Central memory CD4-positive, alpha-beta T cell (primary cell): ENCODE results near the gene YIF1A.
"Not testable (repeated sequence)": the region's sequence is repeated elsewhere in the genome, so short reads cannot be mapped to it uniquely, and the experiment has no call there.

ENCODE experiments used
- DNase-seq: peaks from one replicate; pipeline ENCODE4 v3.0.0; 2022

YIF1A gene

DNA sequence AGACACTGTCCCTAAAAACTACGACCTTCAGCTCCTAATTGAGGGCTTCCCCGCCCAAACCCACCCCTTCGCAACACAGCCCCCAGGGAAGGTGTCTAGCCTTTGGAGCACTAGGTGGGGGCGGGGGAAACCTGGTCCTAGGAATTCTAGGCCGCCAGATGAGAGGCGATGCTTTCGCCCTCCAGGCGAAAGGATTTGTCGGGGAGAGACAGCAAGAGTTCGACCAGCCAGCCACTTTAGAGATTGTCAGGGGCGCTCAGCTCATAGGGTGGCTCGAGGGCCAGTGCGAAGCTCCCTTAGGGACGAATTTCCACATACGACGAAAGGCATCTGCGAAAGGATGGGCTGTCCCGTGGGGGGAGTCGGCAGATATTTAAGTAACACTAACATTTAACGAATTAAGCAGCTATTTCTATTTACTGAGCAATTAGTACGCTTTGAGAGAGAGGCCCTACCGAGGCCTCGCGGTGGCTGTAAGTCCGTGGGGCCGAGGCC is 22.6 kb upstream of the YIF1A start:
- DNase-seq: no peak

DNA sequence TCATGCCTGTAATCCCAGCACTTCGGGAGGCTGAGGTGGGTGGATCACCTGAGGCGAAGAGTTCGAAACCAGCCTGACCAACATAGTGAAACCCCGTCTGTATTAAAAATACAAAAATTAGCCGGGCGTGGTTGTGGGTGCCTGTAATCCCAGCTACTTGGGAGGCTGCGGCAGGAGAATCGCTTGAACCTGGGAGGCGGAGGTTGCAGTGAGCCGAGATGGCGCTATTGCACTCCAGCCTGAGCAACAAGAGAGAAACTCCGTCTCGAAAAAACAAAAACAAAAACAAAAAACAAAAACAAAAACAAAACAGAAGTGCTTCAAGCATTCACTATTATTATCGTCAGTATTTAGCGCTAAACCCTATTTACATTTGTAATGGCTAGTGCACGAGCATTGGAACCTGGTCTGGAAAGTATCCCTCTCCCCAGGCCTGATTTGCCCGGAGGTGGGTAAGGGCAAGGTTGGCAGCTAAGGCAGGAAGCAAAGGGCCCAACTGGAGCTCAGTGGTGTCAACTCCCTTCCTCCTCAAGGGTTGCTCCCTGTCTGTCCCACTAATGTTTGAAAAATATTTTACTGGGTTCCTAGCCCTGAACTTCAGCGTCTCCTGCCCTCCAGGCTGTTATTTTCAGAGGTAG is 22.0 kb upstream of the YIF1A start:
- DNase-seq: not testable (repeated sequence)

DNA sequence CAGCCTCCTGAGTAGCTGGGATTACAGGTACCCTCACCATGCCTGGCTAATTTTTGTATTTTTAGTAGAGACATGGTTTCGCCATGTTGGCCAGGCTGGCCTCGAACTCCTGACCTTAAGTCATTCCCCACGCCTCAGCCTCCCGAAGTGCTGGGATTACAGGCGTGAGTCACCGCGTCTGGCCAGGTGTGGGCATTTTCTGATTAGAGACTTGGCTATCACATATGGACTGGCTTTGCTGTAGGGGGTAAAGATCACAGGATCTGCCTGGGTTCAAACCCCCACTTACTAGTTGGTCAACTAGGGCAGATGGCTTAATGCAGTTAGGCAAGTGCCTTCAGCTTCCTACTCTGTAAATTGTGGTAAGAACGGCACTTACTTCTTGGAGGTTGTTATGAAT is 21.4 kb upstream of the YIF1A start:
- DNase-seq: no peak

DNA sequence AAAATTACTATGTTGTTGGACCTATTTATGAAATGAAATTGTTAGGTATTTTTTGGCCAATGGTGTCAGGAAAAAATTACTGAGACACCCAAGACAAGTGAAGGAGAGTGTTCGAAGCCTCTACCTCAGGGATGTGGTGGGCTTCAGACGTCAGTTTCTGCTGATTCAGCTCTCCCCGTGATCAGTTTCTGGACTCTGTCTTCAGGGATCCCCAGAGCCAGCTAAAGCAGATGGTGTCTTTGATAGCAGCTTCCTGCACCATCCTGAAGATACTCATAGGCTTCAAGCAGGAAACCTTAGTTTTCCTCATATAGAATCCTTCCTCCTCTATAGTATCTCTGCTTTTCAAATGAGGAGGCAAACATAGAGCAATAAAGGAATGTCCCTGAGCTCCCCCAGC is 20.5 kb upstream of the YIF1A start:
- DNase-seq: no peak

DNA sequence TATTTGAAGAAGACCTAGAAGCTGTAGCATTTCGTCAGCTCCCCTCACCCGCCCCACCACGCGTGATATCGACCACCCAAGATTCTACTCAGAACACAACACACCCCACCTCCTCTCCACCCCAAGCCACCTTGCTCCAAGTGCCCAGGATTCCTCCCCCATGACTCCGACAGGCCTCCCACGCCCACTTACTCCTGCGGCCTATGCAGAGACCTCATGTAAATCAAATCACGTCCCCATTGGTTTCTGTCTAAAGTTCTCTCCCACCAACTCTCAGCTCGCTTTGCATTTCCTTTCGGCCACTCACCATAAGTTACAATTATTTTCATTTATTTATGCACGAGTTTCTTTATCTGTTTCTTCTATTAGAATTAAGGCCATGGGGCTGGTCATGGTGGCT is 13.7 kb upstream of the YIF1A start:
- DNase-seq: no peak

DNA sequence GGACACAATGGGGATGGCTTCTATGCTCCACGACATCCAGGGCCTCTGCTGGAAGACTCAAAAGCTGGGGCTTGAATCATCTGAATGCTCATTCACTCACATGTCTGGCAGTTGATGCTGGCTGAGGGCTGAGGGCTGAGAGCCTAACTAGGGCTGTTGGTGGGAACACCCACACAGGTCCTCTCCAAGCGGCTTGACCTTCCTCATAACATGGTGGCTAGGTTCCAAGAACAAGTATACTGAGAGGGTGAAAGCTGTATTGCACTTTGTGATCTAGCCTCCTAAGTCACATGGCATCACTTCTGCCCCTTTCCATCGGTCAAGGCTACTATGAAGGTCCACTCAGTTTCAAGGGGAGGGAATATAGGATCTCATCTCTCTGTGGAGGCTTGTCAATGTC is 10.2 kb upstream of the YIF1A start:
- no peak for DNase-seq

DNA sequence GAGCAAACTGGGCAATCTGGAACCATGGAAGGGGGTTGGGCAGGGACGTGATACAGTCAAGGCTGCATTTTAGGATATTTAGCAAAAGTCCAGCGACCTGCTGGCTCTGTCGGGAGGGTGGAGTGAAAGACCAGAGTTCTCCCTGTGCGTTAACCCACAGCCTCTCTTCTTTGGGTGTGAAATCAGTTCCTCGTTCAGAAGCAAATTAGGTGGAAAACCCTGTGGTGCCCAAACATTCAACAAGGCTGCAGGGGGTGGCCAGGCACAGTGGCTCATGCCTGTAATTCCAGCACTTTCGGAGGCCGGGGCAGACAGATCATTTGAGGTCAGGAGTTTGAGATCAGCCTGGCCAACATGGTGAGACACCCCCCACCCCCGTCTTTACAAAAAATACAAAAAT is 8.7 kb upstream of the YIF1A start:
- DNase-seq: no peak

DNA sequence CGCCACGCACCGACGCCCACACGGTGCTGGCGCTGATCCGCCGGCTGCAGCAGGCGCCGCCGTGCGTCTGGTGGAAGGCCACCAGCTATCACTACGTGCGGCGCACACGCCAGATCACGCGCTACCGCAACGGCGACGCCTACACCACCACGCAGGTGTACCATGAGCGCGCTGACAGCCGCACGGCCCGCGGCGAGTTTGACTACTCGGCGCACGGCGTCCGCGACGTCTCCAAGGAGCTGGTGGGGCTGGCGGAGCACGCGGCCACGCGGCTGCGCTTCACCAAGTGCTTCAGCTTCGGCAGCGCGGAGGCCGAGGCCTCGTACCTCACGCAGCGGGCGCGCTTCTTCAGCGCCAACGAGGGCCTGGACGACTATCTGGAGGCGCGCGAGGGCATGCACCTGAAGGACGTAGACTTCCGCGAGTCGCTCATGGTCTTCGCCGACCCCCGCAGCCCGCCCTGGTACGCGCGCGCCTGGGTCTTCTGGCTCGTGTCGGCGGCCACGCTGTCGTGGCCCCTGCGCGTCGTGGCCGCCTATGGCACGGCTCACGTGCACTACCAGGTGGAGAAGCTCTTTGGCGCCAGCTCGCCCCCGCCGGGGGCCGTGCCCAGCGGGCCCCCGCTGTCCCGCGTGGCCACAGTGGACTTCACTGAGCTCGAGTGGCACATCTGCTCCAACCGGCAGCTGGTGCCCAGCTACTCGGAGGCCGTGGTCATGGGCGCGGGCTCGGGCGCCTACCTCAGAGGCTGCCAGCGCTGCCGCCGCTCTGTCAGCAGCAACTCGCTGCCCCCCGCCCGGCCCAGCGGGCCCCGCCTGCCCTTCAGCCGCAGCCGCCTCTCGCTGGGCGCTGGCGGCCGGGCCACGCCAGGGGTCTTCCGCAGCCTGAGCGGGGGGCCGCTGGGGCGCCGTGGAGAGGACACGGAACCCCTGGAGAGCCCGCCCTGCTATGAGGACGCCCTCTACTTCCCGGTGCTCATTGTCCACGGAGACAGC is 6.0 kb upstream of the YIF1A start:
- DNase-seq: no peak

DNA sequence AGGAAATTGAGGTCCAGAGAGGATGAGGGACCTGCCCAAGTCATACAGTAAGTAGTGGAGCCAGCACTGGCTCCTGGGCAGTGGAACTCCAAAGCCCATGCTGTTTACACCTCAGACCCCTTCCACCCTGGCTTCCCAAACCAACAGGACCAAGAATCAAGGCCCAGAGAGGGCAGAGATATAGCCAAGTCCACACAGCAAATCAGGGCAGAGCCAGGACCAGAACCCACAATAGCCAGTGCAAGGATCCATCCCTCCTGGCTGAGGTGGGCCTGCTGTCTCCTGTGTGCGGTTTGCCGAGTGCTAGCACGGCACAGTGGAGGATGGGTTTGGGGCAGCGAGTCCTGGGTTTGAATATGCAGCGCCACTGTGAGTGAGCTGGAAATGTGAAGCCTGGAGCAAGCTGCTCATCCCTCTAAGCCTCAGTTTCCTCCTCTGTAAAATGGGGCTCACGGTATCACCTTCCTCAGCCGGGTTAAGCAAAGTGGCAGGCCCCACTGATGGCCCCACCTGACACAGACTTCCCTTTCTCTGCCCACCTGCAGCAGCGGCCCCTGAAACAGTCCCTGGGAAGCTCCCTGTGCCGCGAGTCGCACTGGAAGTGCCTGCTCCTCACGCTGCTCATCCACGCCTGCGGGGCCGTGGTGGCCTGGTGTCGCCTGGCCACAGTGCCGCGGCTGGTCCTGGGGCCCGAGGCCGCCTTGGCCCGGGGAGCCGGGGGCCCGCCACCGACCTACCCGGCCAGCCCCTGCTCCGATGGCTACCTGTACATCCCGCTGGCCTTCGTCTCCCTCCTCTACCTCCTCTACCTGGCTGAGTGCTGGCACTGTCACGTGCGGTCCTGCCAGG is 5.1 kb upstream of the YIF1A start:
- no peak for DNase-seq

DNA sequence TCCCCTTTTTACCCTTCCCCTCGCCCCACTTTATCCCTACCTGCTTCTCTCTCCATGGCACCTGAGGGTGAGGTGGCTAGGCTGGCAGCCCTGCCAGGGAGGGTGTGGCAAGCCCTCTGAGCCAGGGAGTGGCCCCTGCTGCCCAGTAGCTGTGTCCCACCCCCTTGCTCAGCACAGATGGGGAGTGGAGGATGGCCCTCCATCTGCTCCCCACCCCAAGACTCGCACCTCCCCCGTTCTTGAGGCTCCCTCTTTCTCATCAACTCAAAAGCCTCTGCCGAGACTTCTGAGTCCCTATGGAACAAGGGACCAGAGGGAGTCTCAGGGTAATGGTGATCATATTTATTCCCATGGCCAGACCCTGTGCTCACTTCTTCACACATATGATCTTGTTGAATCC is 4.4 kb upstream of the YIF1A start:
- DNase-seq: no peak

DNA sequence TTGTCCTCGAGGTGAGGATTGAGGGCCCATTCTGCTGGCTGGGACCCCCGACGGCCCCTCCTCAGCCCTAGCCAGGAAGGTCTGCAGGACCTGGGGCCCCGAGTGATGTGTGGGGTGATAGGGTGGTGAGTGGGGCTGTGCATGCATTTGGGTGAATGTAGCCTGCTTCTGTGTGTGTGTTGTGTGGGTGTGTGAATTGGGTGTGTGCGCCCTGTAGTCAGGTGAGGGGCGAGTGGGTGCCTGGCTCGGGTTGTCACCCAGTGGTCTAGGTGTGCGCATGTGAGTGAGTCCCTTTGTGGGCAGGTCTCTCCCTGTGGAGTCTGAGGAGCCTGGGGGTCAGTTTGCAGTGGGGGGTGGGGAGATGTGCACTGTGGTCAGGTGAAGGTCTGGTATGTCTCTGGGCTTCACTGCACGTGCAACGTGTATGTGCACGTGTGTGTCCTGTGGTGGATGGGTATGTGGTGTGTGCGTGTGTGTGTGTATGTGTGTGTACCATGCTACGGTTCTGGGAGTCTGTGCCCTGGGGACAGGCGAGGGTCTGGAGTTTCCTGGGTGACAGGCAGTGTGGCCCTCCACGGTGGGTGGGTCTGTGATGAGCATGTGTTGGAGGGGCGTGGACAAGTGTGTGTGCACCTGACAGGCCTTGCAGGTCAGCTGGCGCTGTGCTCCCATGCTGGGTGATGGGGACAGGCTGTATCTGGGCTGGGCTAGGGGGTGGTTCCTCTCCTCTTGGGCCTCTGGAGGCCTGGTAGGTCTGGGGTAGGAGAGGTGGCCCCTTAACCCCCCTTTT is 3.8 kb upstream of the YIF1A start:
- DNase-seq: no peak

DNA sequence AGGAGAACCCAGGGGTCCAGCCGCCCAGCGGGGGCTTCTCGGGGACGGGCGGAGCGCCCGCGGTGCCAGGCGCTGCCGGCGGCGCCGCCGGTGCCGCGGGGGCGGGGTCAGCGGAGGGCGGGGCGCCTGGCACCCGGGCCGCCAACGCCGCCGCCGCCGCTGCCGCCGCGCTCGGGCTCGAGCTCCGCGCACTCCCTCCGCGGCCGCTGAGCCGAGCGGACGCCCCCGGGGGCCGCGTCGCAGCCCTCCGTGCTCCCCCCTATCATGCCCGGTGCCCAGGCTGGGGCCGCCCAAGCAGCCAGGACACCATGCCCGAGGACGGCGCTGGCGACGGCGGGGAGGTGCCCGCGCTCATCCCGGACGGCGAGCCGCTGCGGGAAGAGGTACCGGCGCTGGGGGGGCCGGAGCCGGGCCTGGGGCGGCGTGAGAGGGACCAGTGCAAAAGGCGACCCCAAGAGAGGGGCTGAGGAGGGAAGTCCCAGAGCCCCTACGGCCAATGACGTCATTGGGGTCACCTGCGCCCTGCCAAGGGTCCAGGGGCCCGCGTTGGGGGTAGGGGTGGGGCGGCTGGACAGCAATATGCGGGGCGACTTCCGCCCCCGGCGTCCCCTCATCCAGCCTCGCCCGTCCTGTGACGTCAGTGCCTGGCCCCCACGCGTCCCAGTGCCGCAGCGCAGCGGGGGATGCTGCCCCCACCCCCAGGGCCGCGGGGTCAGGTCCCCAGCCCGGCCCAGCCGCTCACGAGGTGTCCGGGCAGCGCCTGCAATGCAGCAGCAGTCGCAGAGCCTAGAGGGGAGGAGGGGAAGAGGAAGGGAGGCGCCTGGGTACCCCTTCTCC is 3.0 kb upstream of the YIF1A start, which contains the start of gene TMEM151A:
Gene TMEM151A (plus strand): TSS at position 189 of the 837 bp plus-strand sequence. CDS start 120 bp downstream, at position 309.
- no peak for DNase-seq

DNA sequence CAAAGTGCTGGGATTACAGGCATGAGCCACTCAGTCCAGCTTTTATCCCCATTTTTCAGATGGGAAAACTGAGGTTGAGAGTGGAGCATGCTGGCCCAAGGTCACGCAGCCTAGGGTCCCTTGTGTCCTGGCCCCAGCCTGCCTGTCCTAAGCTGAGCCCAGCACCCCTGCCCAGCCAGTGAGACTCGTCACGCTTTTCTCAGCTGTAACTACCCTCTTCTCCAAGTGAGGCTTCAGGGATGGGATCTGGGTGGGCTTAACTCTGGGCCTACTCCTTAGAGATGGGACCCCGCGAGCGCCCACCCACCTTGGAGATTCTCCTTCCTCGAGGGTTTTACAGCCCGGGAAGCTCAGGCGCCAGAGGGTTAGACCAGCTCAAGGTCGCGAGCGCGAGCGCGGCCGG is 2.4 kb upstream of the YIF1A start:
- DNase-seq: no peak

DNA sequence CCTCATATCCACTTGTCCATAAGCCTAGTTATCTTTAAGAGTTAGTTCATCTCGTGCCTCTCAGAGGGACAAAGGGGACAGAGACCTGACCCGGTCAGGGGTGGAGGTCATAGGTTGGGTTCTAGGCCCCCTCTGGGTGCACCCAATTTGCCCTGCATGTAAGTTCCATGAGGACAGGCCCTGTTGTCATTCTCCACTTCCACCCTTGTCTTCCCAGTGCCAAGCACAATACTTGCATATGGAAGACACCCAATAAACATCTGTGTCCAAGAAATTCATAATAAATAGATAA is 1.3 kb upstream of the YIF1A start:
- DNase-seq: no peak

DNA sequence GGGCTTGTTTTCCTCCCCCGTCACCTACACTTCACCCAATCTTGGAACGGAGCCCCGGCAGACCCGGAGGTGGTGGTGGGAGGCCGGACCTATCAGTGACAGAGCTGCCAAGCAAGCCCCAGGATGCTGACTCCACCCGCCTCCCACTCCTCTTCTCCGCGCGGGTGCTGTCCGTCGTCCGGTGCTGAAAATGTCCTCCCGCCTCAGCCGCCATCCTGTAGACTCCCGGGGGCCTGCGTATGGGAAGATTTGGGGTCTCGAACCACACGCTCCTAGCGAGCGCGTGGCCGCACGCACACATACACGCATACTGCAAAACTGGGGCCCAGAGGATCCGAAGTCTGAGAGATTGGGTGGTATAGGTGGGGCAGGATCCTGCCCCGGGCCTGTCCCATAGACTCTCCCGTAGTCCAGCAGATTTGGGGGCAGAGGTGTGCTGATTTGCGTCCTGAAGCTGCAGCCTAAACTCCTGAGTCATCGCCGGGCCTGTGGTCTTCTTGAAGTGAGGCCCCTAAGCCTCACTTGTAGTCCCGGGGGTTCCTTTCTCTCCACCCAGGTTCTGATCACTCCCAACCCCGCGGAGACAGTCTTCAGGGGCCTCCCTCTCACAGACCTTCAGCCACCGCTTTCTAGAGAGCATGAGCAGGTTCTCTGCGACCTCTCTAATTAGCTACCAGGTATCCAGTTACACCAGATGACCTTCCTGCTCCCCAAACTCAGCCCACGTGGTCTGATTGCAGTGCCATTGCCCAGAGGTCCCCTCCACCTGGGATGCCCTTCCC is 796 bp upstream of the YIF1A start:
- no peak for DNase-seq

DNA sequence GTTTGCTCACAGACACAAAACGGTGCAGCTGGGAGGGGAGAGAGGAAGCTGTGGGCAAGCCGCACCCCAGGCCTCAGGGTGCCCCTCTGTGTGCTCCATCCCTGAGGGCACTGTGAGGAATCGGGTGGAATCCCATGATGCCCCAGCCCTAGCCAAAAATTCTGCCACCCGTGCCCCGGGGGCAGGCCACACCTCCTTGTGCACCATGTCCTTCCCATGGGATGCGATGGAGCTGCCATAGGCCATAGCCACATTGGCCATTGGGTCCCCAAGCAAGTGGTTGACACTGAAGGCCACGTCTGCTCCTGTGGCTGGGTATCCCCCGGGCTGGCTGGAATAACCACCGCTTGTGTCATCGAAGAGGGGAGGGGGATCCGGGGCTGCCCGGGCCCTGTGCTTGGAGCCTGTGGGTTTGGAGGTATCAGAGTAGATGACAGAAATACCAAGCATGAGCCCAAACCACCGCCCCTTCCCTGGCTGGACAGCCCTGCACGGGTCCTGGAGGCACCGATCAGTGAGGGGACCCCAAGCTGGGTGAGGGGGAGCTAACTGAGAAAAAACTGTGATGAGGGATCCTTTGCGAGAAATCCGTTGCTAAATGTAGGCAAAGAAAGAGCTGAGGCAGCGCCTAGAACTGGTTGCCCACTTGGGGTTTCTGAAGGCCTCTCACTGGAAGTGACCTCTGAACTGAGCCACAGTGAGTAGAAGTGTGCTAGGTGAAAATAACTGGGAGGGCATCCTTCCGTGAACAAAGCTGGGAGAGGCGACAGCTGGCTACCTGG is 863 bp downstream of the YIF1A start:
- DNase-seq: no peak

DNA sequence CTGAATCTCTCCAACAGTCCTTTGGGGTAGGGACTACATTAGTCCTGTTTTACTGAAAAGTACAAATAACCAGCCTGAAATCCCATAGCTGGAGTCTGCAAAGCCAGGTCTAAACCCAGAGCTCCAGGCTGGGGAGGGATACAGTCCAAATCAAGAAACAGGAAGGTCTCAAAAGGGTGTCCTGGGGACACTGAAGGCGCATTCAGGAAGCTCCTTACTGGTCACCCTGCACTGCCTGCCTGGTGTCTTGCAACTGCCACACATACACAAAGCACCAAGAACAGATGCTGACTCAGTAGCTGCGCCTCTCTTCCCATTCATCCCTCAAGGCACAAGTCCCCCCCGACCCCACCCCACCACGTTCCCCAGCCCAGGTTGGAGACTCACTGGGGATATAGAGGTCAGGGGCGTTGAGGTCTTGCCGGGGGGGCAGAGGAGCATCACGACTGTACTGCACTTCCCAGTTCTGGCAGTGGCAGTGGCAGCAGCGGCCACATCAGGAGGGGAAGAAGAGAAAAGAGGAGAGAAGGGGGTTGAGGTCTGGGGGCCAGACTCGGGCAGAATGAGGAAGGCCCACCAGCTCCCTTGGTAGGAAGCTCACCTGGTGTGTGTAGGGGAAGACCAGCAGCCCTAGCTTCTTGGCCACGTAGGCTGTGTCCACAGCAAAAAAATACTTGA is 1.6 kb downstream of the YIF1A start:
- DNase-seq: no peak

DNA sequence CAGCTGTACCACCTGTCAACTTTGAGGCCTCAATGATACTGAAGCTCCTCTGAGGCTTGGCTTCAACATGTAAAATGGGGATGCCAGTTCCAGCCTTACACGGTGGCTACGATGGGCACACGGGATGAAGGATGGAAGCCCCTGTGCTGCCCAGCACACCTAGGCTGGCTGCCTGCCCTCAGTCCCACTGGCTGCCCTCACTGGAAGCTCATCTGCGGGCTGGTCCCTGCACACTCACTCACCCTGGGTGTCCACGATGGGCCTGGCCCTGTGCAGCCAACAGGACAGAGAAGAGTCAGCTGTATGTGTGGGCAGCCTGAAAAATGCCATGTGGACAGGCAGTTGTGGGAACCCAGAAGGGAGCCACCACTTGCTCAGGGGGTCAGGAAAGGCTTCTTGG is 2.2 kb downstream of the YIF1A start:
- no peak for DNase-seq
